Peyer's patch (tissue), 4 donors: ENCODE results near the gene RAMP3. TPM values are rescaled to one million over a fixed set of nuclear protein-coding genes. Genes with fewer than 3 reads are reported as not detected.

Experiments
- DNase-seq, 3 donors: peaks; one replicate each; pipeline ENCODE4 v3.0.0-alpha.2; 2017 to 2019
- H3K27ac ChIP-seq, 4 donors: fragments of 200-600 bp; sonication (generic); one replicate each; pipeline ENCODE4 v1.5.1; 2016 to 2019
- H3K27me3 ChIP-seq, 2 donors: fragments of 200-600 bp; sonication (generic); one replicate each; pipeline ENCODE4 v1.5.1; 2019
- H3K36me3 ChIP-seq, 3 donors: fragments of 200-600 bp; sonication (generic); one replicate each; pipeline ENCODE4 v1.5.1; 2016 to 2019
- H3K4me1 ChIP-seq, 4 donors: fragments of 200-600 bp; sonication (generic); one replicate each; pipeline ENCODE4 v1.5.1; 2016 to 2019
- H3K4me3 ChIP-seq, 4 donors: fragments of 200-600 bp; sonication (generic); 1 replicate in 3 of 4; 2 replicates in 1 of 4; pipeline ENCODE4 v1.5.1; 2016 to 2019; ENCODE audit warnings: mild to moderate bottlenecking in 1 of 4
- H3K9me3 ChIP-seq, 4 donors: fragments of 200-600 bp; sonication (generic); one replicate each; pipeline ENCODE4 v1.5.1; 2016 to 2019; ENCODE audit warnings: mild to moderate bottlenecking in 1 of 4
- CTCF ChIP-seq, 6 experiments: fragments of 450-650 bp in 4 of 6; fragments of 200-600 bp in 2 of 6; sonication (generic) in 1 of 6; IDR thresholded peaks; one replicate each; pipeline ENCODE4 v1.5.1; 2017 to 2019; ENCODE audit warnings: antibody characterized with exemption in 6 of 6, mild to moderate bottlenecking in 3 of 6, moderate library complexity in 1 of 6
- POLR2A ChIP-seq, 2 donors: fragments of 450-650 bp; IDR thresholded peaks; one replicate each; pipeline ENCODE4 v1.5.1; 2017; ENCODE audit warnings: antibody characterized with exemption in 2 of 2, mild to moderate bottlenecking in 2 of 2, moderate library complexity in 2 of 2
- total RNA-seq, 4 donors: library from RNA; depleted of rRNA; stranded (reverse); fragments of >200 nt; gene quantifications; one replicate each; pipeline ENCODE4 v1.1.0, GENCODE V29; 2016

The RAMP3 gene
- total RNA-seq, 4 donors from 2014 or later, result 8.6 to 89.1 (median 20.1) TPM

- Histone ChIP-seq H3K4me3 (no peak overlapping the region), H3K36me3 (no peaks in the 10 kb centered on the region), H3K27ac (no peak overlapping the region), H3K9me3 (no peaks in the 10 kb centered on the region), H3K4me1 (no peaks in the 10 kb centered on the region), H3K27me3 (no peaks in the 10 kb centered on the region)
- DNase-seq, result no peak
- no peak for TF ChIP-seq CTCF (IDR thresholded peaks at IDR 0.05)
- no peak for TF ChIP-seq POLR2A (IDR thresholded peaks at IDR 0.05)
Measured at GRCh38 chr7:45129181-45129800, 28.3 kb upstream of the RAMP3 start.

- no peaks in the 10 kb centered on the region for H3K27me3 ChIP-seq
Measured at GRCh38 chr7:45129906-45130305, 27.7 kb upstream of the RAMP3 start.

GRCh38 chr7:45130910-45131309 is 26.7 kb upstream of the RAMP3 start:
- DNase-seq, result no peak
- Histone ChIP-seq H3K9me3 (no peaks in the 10 kb centered on the region), H3K4me1 (no peaks in the 10 kb centered on the region), H3K27ac (no peak overlapping the region), H3K36me3 (no peaks in the 10 kb centered on the region), H3K4me3 (no peak overlapping the region), H3K27me3 (no peaks in the 10 kb centered on the region)
- TF ChIP-seq POLR2A (IDR thresholded peaks at IDR 0.05) (no peak), CTCF (IDR thresholded peaks at IDR 0.05) (no peak)

More at GRCh38 chr7:45129906-45130305, 27.7 kb upstream of the RAMP3 start:
- Histone ChIP-seq H3K36me3 (no peaks in the 10 kb centered on the region), H3K9me3 (no peaks in the 10 kb centered on the region), H3K4me3 (no peak overlapping the region), H3K27ac (no peak overlapping the region), H3K4me1 (no peaks in the 10 kb centered on the region)
- TF ChIP-seq POLR2A (IDR thresholded peaks at IDR 0.05), result no peak
- TF ChIP-seq CTCF (IDR thresholded peaks at IDR 0.05), result no peak
- DNase-seq, result no peak

- Histone ChIP-seq H3K4me1 (no peaks in the 10 kb centered on the region), H3K36me3 (no peaks in the 10 kb centered on the region), H3K27ac (no peak overlapping the region), H3K4me3 (no peak overlapping the region), H3K9me3 (no peaks in the 10 kb centered on the region), H3K27me3 (no peaks in the 10 kb centered on the region)
- DNase-seq, result no peak
- TF ChIP-seq CTCF (IDR thresholded peaks at IDR 0.05) (no peak), POLR2A (IDR thresholded peaks at IDR 0.05) (no peak)
Measured at GRCh38 chr7:45131891-45132290, 25.7 kb upstream of the RAMP3 start.

GRCh38 chr7:45132708-45133320 is 24.8 kb upstream of the RAMP3 start:
- no peaks in the 10 kb centered on the region for H3K4me1 ChIP-seq
- no peaks in the 10 kb centered on the region for H3K27me3 ChIP-seq
- TF ChIP-seq CTCF (IDR thresholded peaks at IDR 0.05) (no peak), POLR2A (IDR thresholded peaks at IDR 0.05) (no peak)
- no peak overlapping the region for H3K4me3 ChIP-seq
- no peaks in the 10 kb centered on the region for H3K36me3 ChIP-seq
- no peaks in the 10 kb centered on the region for H3K9me3 ChIP-seq
- DNase-seq, result no peak
- no peak overlapping the region for H3K27ac ChIP-seq
